GM18502 (cell line): ENCODE data around the gene RXFP4.
"Not testable (repeated sequence)": the region's sequence is repeated elsewhere in the genome, so short reads cannot be mapped to it uniquely, and the experiment has no call there.

Experiments used
- ATAC-seq: cut with Tn5 transposase; IDR thresholded peaks from one replicate; pipeline ENCODE4 v1.9.1; 2021; ENCODE audit warnings: mild to moderate bottlenecking; ENCODE audit not compliant: unreplicated experiment, poor library complexity

The RXFP4 gene

DNA sequence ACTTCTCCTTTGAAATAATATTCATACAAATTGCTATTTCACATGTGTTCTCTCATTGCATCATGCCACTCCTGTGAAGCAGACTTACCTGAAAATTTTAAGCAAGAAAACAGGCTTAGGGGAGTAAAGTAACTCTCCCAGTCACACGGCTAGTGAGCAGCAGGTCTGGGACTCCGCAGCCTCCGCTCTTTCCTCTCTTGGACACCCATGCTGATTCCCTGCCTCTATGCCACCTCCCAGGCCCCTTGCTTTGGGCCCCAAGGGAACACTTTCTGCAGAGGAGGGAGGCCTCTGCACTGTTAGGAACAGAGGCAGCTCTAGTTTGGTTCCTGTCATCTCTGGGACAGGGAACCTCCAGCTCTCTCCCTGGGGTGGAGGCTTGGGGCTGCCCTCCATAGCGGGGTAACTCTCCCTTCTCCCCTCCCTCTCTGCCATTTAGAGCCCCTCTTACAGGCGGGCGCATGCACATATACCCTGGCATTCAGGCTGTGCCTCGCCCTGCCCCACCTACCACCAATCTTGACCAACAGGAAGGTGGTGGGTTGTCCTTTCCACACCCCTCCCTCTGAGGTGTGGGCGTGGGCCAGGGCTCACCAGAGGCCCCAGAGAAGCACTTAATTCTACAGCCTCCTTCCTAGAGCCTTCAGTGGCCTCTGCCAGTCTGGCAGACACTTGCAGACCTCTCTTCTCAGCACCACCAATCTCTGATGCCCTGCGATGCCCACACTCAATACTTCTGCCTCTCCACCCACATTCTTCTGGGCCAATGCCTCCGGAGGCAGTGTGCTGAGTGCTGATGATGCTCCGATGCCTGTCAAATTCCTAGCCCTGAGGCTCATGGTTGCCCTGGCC, at the start of gene RXFP4:
Gene RXFP4, plus strand, starts transcription at position 646 of the 852 bp plus-strand sequence. Its CDS starts 72 bp downstream, at position 718.
- ATAC-seq, result no peak

GRCh38 chr1:155892796-155893195, 48.6 kb upstream of the RXFP4 start:
- no peak for ATAC-seq

DNA sequence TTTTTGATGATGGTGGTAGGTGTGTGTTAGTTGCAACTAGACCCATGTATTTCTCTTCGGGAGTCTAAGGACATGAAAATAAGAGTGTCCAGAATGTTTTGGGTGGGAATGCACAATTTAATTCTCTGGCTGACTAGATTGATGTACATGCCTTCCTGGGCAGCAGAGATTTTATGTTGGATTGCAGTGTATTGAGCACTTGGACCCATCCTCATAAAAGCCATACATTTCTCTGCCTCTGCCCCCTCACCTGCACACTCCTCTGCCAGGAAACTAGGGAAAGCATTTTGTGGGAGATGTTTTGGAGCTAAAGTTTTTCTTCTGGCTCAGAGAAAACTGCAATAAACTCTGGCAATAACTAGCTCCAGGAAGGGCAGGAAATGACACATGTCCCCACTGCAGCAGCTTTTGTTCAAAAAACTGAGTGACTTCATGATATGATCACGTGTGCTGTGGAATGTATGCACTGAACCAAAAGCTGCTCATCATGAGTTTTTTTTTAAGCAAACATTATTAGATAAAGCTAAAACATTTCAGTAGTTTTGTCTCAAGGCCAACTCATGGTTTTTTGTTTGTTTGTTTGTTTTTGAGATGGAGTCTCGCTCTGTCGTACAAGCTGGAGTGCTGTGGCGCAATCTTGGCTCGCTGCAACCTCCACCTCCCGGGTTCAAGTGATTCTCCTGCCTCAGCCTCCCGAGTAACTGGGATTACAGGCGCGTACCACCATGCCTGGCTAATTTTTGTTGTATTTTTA, 47.9 kb upstream of the RXFP4 start:
- no peak for ATAC-seq

DNA sequence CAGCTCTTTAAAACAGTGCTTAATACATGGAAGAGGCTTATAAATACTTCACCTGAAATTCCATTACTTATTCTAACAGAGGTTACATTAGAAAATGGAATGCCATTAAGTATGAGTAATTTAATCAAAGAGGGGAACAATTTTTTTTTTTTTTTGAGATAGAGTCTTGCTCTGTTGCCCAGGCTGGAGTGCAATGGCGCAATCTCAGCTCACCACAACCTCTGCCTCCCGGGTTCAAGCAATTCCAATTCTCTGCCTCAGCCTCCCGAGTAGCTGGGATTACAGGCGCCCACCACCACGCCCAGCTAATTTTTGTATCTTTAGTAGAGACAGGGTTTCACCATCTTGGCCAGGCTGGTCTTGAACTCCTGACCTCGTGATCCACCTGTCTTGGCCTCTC, 45.8 kb upstream of the RXFP4 start:
- ATAC-seq, result not testable (repeated sequence)

- not testable (repeated sequence) for ATAC-seq
These were observed 45.0 kb upstream of the RXFP4 start for GRCh38 chr1:155896476-155896875.

- no peak for ATAC-seq
These were observed 43.7 kb upstream of the RXFP4 start for GRCh38 chr1:155897746-155898145.

- no peak for ATAC-seq
These were observed 42.5 kb upstream of the RXFP4 start for GRCh38 chr1:155898888-155899287.

DNA sequence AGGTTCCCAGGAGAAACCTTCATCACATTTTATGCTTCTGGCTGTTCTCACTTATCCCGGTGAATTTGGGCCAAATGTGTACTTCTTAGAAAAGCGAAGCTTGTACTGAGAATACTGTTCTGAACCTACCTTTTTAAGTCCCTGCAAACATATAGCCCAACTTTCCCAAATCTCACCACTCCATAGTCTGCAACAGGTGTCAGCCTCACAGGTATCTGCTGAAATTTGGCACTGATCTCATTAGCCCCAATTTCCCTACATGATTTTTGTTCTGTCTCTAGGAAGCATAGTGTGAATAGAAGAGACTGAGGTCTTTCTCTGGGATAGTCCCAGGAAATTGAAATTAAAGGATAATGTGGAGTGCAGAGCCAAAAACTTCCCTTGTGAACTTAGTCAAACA, 41.8 kb upstream of the RXFP4 start:
- ATAC-seq, result no peak

DNA sequence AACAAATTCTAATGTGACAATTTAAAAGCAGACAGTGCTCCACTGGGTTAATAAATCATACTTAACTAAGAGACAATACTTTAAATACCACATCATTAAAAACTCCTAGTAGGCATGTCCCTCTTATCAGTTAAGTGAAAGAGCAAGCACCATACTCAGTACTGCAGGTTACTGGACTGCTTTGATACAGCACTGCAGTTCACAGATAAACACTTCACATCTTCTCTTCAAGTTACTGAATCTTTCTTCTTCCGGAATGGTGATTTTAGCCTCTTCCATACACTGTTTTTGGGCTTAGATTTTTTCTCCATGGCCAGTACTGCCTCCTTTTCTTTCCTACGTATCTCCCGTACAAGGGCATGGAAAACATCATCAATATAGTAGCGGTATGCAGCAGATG, 41.3 kb upstream of the RXFP4 start:
- no peak for ATAC-seq

GRCh38 chr1:155904261-155904660, 37.2 kb upstream of the RXFP4 start:
- ATAC-seq, result no peak

GRCh38 chr1:155909894-155910293, 31.5 kb upstream of the RXFP4 start:
- no peak for ATAC-seq

GRCh38 chr1:155910621-155911121, 30.8 kb upstream of the RXFP4 start:
- peak; percentile 38 for ATAC-seq

- peak; percentile 78 for ATAC-seq
These were observed 30.0 kb upstream of the RXFP4 start, which contains the start of gene RIT1 for GRCh38 chr1:155911156-155912055. RIT1 (minus strand) TSS chr1:155911349; CDS start chr1:155910761, 588 bp downstream.

DNA sequence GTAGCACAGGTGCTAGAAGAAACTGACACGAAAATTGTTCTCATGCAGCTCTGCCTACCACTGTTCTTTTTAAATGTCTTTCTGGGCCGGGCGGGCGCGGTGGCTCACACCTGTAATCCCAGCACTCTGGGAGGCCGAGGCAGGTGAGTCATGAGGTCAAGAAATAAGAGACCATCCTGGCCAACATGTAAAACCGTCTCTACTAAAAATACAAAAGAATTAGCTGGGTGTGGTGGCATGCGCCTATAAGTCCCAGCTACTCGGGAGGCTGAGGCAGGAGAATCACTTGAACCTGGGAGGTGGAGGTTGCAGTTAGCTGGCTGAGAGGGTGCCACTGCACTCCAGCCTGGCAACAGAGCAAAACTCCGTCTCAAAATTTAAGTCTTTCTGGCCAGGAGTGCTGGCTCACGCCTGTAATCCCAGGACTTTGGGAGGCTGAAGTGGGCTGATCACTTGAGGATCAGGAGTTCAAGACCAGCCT, 29.3 kb upstream of the RXFP4 start:
- peak; percentile 2 for ATAC-seq

- no peak for ATAC-seq
These were observed 27.3 kb upstream of the RXFP4 start for GRCh38 chr1:155913969-155914757.

DNA sequence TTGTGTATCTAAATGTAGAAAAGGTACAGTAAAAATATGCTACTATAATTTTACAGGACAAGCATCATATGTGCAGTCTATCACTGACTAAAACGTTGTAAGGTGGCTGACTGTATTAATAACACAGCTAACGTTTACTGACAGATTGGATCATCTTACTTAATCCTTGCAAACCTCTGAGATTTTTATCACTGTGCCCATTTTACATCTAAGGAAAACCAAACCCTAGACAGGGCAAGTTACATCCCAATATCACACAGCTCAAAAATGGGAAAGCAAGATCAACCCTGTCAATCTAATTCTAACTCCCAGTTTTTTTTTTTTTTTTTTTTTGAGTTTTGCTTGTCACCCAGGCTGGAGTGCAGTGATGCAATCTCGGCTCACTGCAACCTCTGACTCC, 22.8 kb upstream of the RXFP4 start:
- no peak for ATAC-seq

GRCh38 chr1:155919801-155920200, 21.6 kb upstream of the RXFP4 start:
- no peak for ATAC-seq

- no peak for ATAC-seq
These were observed 20.7 kb upstream of the RXFP4 start for GRCh38 chr1:155920717-155921116.

DNA sequence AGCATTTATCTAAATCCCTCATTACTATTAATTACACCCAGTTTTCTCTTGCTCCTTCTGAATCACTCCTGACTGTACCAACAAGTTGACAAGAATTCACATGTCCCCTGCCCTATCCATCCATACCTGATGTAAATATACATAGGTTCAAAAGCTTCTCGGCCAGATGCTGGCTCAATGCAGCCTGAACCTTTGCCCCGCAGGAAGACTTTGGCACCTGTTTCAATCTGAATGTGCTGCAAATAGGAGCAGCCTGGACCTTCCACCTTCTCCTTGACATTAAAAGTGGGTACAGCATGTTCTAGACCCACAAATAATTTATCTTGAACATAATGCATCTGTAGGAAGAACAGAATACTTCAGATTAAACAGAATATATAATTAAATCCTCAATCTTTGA, 15.9 kb upstream of the RXFP4 start:
- ATAC-seq, result no peak
